GM13977 (cell line): ENCODE measurements around the gene GSC.

Source experiments
- DNase-seq: peaks from one replicate; pipeline ENCODE4 v3.0.0; 2012; ENCODE audit warnings: low spot score
- in situ Hi-C: fragments of 300-500 bp; cut with MboI; formaldehyde crosslinking; loops from one replicate; pipeline ENCODE4 v1.12.0; 2022; ENCODE audit warnings: low sequenced_read_pairs, low pct_unique_long_range_greater_than_20kb, mixed read lengths, inconsistent platforms; ENCODE audit not compliant: unreplicated experiment
- TF ChIP-seq, protein P1 (sequence below): IDR thresholded peaks from 2 replicates; pipeline ENCODE4 v1.5.1; 2012; ENCODE audit warnings: mild to moderate bottlenecking, control low read depth; ENCODE audit not compliant: insufficient read depth; ENCODE audit errors: extremely low read depth, missing control alignments

Gene GSC

DNA sequence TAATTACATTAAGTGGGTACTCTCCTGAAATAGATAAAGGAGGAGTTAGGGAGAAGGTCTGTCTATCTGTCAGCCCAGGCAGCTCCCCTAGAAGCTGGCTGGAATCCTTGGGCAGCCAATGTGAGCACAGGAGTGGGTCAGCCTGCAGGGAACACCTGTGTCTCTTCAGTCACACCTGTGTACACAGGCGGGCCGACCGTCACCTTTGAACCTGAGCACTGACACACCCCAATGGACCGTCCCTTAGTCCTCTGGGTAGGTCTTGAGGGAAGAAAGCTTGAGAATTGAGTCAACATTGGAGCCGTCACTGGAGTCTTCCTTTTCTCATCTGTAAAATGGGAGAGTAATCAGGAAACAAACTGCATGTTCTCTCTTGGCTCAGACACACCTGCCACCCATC, 9.8 kb upstream of the GSC start:
- TF ChIP-seq, protein P1, sequence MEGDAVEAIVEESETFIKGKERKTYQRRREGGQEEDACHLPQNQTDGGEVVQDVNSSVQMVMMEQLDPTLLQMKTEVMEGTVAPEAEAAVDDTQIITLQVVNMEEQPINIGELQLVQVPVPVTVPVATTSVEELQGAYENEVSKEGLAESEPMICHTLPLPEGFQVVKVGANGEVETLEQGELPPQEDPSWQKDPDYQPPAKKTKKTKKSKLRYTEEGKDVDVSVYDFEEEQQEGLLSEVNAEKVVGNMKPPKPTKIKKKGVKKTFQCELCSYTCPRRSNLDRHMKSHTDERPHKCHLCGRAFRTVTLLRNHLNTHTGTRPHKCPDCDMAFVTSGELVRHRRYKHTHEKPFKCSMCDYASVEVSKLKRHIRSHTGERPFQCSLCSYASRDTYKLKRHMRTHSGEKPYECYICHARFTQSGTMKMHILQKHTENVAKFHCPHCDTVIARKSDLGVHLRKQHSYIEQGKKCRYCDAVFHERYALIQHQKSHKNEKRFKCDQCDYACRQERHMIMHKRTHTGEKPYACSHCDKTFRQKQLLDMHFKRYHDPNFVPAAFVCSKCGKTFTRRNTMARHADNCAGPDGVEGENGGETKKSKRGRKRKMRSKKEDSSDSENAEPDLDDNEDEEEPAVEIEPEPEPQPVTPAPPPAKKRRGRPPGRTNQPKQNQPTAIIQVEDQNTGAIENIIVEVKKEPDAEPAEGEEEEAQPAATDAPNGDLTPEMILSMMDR = no peak
- in situ Hi-C loops = no loop called here
- DNase-seq = no peak

DNA sequence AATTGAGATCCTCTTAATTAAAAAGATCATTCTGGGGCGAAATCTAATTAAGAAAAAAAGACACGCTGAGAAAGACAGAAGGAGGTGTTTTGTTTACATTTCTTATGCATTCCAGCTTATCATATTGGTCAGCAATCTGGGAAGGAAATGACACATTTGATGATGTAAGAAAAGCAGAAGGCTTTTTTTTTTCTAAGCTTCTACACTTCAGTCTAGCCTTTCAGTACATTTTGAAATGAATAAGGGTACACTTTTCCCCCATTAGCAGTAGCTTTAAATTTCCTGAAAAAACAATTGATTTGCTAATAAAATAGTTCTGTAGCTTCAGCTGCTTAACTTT, 5.9 kb upstream of the GSC start:
- in situ Hi-C loops = no loop called here
- no peak for DNase-seq
- TF ChIP-seq, protein P1 = no peak

DNA sequence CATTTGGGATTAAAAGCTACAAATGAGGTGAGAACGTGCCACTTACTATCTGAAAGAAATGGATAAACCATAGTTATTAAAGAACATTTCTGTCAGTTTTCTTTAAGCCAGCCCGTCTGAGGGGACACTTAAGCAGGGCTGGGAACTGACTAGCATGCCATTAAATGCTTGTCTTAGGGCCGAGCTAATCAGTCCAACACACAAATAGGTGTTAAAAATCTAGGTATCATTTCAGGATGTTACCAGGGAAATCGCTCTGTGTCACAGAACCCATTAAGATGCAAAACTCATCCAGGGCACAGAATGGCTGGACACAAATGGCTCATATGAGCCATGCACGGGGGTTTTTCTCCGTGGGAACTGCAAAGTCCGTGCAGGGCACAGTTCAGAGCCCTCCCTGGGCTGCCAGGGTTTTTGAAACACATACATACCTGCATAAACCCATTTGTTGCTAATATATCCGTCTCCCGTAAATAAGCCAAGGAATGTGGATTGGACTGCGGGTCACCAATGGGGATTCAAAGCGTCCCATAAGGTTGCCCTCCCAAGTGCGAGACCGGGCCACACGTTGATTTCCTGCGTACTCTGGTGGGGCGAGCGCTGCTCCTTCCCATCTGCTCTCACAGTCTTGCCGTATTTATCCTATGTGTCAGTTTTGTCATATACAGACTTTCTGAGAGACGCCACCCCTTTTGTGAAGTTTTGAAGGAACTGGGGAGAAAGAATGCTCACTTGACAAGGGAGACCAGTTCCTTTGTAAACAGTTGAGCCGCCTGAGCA, 5.4 kb upstream of the GSC start:
- no peak for DNase-seq
- in situ Hi-C loops = no loop called here
- TF ChIP-seq, protein P1 = no peak

DNA sequence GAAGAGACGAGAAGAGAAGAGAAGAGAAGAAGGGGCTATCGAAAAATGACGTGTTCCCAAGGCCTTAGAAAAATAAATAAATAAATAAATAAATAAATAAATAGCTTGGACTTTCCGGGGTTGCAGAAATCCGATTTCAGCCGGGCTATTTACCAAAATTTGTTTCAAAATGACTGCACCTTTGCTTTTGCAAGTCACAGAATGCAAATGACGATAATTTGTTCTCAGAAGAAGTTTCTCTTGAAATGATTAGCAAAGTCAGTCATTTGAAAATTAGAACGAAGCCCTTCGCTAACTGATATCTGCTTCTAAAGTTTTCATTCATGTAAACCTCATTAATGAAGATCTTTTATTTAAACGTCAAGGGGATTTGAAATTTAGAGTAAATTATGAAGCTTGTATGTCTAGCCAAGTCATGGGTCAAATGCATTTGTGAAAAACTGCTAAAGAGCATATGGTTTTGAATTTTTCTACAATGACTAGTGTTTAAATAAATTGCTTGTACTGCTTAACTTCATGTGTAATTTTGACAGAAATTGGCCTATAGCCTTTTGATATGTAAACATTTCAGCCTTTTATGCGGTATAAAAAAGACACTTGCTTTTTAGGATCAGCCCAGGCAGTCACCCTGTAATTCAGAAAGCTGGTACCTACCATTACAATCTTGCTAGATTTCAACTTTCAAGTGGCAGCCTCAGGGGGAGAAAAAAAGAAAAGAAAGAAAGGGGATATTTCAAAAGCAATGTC, 4.6 kb upstream of the GSC start:
- TF ChIP-seq, protein P1 = no peak
- no peak for DNase-seq
- in situ Hi-C loops = no loop called here

DNA sequence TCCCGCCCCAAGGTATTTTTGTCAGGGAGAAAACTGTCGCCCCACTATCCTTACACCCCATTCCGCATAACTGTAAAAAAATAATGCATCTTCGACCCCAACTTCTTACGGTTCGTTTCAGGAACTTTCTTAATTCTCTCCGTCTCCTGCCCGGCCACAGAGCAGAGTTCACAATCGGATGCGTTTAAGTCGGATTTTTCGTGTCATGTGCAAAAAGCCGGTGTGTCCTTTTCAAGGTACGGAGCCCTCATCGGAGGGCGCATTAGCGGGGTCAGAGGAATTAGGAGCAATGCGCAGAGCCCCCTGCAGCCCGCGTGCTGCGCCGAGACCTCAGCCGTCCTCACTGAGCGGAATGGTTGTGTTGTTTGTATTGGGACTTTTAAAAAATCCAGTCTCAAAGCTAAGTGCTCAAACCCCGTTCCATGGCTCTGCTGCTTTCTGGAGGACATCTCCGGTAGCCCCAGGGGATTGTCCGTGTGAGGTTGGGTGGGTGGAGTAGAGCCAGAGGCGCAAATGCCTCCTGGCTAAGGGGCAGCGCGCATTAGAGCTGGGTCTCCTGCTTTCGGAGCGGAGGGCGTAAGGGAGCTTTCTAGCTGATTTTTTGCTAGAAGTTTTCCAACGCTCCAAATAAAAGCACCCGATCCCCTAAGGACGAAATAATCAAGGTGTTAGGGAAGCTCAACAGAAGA, 3.9 kb upstream of the GSC start:
- no peak for DNase-seq
- in situ Hi-C loops = no loop called here
- TF ChIP-seq, protein P1 = no peak

DNA sequence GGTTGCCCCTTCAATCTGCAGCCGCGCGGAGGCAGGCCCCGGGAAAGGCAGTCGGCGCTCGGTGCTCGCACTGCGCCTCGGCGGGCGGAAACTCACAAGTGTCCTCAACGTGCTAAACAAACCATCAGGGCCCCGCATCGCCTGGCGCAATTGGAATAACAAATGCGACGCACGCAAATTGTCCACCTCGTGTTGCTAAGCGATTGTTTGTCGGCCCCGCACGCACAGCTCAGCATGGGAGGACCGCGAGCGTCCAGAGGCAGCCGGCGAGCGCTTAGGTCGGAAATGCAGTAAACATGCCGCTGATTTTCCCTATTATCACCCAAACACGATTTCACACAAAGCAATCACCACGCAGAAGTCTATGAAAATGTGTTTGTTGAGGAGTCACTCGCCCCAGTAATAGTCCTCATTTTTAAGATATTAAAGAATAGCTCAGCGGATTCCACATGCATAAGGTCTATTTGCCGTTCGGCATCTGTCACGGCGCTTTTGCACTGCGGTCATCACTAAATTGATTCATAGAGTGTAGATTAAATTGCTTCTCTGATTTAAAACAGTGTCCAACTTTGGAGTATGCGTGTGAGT, 3.2 kb upstream of the GSC start:
- in situ Hi-C loops = no loop called here
- TF ChIP-seq, protein P1 = no peak
- DNase-seq = no peak
